Kidney (tissue), 14 donors: ENCODE results near the gene TMEM88. TPM values are rescaled to one million over a fixed set of nuclear protein-coding genes. Genes with fewer than 3 reads are reported as not detected.
A peak's percentile ranks its signal among the peaks of the same experiment; 100 is the strongest.

ENCODE experiments used
- DNase-seq, 5 donors: peaks; one replicate each; pipeline ENCODE4 v3.0.0-alpha.2; 2013 to 2020
- FAIRE-seq: peaks from 2 replicates; lab custom pipeline; 2012; peaks lifted over from hg19 to GRCh38; lab: Jason Lieb, UNC
- H3K27ac ChIP-seq, 2 donors: one replicate each; pipeline ENCODE4 v1.7.0; 2013; ENCODE audit warnings: low read depth in 2 of 2, low read length in 2 of 2, inconsistent platforms in 1 of 2
- H3K27me3 ChIP-seq: one replicate; pipeline ENCODE4 v1.7.1; 2013; ENCODE audit warnings: low read length, inconsistent platforms; ENCODE audit not compliant: control insufficient read depth, insufficient read depth
- H3K36me3 ChIP-seq, 3 donors: one replicate each; pipeline versions ENCODE4 v1.7.0 to v1.7.1; 2013; ENCODE audit warnings: low read length in 3 of 3, control low read depth in 1 of 3, inconsistent platforms in 1 of 3; ENCODE audit not compliant: insufficient read depth in 3 of 3, control insufficient read depth in 2 of 3
- H3K4me1 ChIP-seq, 3 donors: one replicate each; pipeline versions ENCODE4 v1.7.0 to v1.7.1; 2013; ENCODE audit warnings: low read length in 3 of 3, inconsistent platforms in 1 of 3, low read depth in 1 of 3; ENCODE audit not compliant: control insufficient read depth in 2 of 3, insufficient read depth in 2 of 3
- H3K4me3 ChIP-seq, 3 donors: one replicate each; pipeline versions ENCODE4 v1.7.0 to v1.8.1; 2013; ENCODE audit warnings: low read length in 3 of 3, control low read depth in 1 of 3, inconsistent platforms in 1 of 3
- H3K9ac ChIP-seq, 3 donors: one replicate each; pipeline versions ENCODE4 v1.7.0 to v1.7.1; 2013; ENCODE audit warnings: low read length in 3 of 3, control low read depth in 1 of 3, inconsistent platforms in 1 of 3
- H3K9me3 ChIP-seq, 3 donors: one replicate each; pipeline versions ENCODE4 v1.7.0 to v1.7.1; 2013; ENCODE audit warnings: low read length in 3 of 3, control low read depth in 1 of 3, inconsistent platforms in 1 of 3; ENCODE audit not compliant: control insufficient read depth in 2 of 3, insufficient read depth in 1 of 3
- CTCF ChIP-seq: IDR thresholded peaks from 3 replicates; pipeline ENCODE4 v1.5.1; 2012; ENCODE audit warnings: mild to moderate bottlenecking, moderate library complexity, borderline replicate concordance; ENCODE audit not compliant: insufficient read depth; ENCODE audit errors: extremely low read depth
- intact Hi-C: fragments of 100-400 bp; cut with DNase I; formaldehyde crosslinking; loops from one replicate; pipeline ENCODE4 v1.11.1; 2022
- polyA plus RNA-seq: library from polyadenylated mRNA; stranded (reverse); fragments of 350-450 nt; fragmentation: Illumina TruSeq; extraction: RNeasy Lipid Tissue Mini Kit (QIAGEN cat#74804); gene quantifications from one replicate; pipeline ENCODE4 v1.2.3, GENCODE V29; 2014; ENCODE audit warnings: low read depth, low replicate concordance; ENCODE audit not compliant: insufficient read depth
- total RNA-seq: library from RNA; stranded (reverse); fragmentation: NEBNext Ultra II Directional; extraction: Animal tissue kit (Norgen Biotek cat#: 25700); gene quantifications from one replicate; pipeline ENCODE4 v1.2.1, GENCODE V29; 2021
- donor health status: control.
- donor health status: control.
- donor health status: control.
- donor health status: control.
- donor health status: control.
- donor health status: DM: yes; HTN: yes; CAD: no.
- donor health status: Normal renal cell carcinoma (clear cell type).

TMEM88 gene
- total and polyA plus RNA-seq, 2 donors from 2014 or later = 17.6 to 59.8 TPM

GRCh38 chr17:7852262-7852670 lies 2.6 kb upstream of the TMEM88 start:
- no peak for FAIRE-seq
- Histone ChIP-seq H3K27me3 (no peaks in the 10 kb centered on the region), H3K9ac (no peak overlapping the region), H3K4me1 (peaks cover 0 to 24% (median 0%) of the 10 kb centered on the region in 3 donors), H3K36me3 (peaks cover 8 to 39% (median 17%) of the 10 kb centered on the region in 3 donors), H3K9me3 (no peaks in the 10 kb centered on the region), H3K4me3 (no peak overlapping the region), H3K27ac (peak overlapping the region in 1 of 2 donors; percentile 34)
- no peak for TF ChIP-seq CTCF
- intact Hi-C loops = no loop called here
- DNase-seq = peak in 1 of 5 donors; percentile 84

GRCh38 chr17:7852919-7853690 lies 1.8 kb upstream of the TMEM88 start:
- intact Hi-C loops = no loop called here
- TF ChIP-seq CTCF = no peak
- peaks cover 0 to 24% (median 0%) of the 10 kb centered on the region in 3 donors for H3K4me1 ChIP-seq
- FAIRE-seq (no peak), DNase-seq (peak in 2 of 5 donors; percentile 64 to 80)
- no peak overlapping the region for H3K4me3 ChIP-seq
- no peak overlapping the region for H3K27ac ChIP-seq
- H3K36me3 ChIP-seq = peaks cover 8 to 39% (median 17%) of the 10 kb centered on the region in 3 donors
- H3K27me3 ChIP-seq = no peaks in the 10 kb centered on the region
- no peaks in the 10 kb centered on the region for H3K9me3 ChIP-seq
- no peak overlapping the region for H3K9ac ChIP-seq

- no peak overlapping the region for H3K9ac ChIP-seq
- FAIRE-seq (no peak), DNase-seq (peak in 2 of 5 donors; percentile 60 to 75)
- no peak for TF ChIP-seq CTCF
- H3K9me3 ChIP-seq = no peaks in the 10 kb centered on the region
- H3K36me3 ChIP-seq = peaks cover 8 to 39% (median 17%) of the 10 kb centered on the region in 3 donors
- intact Hi-C loops = no loop called here
- peaks cover 0 to 29% (median 1%) of the 10 kb centered on the region in 3 donors for H3K4me1 ChIP-seq
- H3K27me3 ChIP-seq = no peaks in the 10 kb centered on the region
- H3K4me3 ChIP-seq = no peak overlapping the region
- H3K27ac ChIP-seq = no peak overlapping the region
Observed at GRCh38 chr17:7853691-7854038, 1.2 kb upstream of the TMEM88 start.
